Activated T-helper 9 cell treated with anti-CD3 and anti-CD28 coated beads, Interleukin-2, amount 50 U/mL, for 16 hours (primary cell): ENCODE data around the gene ZNF554.
"Not testable (repeated sequence)": the region's sequence is repeated elsewhere in the genome, so short reads cannot be mapped to it uniquely, and the experiment has no call there.

ENCODE experiments used
- DNase-seq: peaks from one replicate; pipeline ENCODE4 v3.0.0-alpha.2; 2020; ENCODE audit warnings: low read depth

Gene ZNF554

DNA sequence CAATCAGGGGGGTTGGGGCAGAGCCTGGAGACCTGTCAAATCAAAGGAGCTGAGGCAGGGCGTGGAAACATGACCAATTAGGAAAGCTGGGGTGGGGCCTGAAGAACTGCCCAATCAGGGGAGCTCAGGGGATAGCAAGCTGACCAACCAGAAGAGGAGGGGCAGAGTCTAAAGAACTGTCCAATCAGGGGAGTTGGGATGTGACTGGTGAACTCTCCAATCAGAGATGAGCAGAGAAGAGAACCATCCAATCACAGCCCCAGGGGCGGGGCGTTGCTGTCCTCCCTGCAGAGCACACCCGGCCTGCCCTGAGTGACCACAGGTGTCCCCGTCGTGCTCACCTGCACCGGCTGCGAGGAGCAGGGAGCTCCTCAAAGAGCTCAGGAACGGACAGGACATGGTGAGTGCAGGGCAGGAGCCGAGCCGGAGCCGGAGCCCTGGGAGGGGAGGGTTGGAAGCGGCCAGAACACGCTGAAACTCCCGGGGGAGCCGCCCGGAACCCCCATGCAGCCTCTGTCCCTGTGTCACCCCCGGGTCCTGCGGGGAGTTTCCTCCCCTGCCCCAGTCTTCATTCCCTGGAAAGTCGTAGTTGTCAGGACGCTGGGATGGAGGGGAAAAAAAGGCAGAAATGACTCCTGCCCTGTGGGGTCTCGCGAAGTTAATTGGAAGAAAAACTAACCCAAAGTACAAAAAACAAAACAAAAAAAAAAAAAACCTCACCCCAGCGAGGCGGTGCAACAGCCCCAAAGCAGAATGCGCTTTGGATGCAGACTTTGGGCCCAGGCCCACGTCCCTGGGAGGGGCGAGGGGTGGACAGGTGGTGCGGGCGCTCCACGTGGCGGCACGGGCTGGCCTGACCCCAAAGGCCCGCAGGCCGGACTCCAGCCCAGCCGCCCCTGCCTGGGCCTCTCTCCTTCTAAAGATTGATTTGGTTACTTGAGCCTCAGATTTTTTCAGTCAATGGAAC, 47.6 kb downstream of the ZNF554 start, which contains the start of gene ZNF556:
Gene ZNF556, plus strand, starts transcription at position 311 of the 967 bp plus-strand sequence. Its CDS starts 87 bp downstream, at position 398.
- no peak for DNase-seq

DNA sequence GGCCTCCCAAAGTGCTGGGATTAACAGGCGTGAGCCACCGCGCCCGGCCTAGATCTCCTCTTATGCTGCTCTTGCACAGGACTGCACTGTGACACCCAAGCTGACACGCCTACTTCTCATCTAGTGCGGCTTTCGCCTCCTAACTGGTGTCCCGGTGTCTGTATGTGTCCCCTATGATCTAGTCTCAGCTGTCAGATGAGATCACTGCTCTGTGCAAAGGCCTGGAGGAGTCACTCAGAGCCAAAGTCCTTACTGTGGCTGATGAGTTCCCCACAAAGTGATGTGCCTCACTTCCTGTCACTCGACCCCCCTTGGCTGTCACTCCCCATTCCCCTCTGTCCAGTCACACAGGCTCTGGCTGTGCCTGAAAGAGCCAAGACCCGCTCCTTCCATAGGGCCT, 50.0 kb downstream of the ZNF554 start:
- no peak for DNase-seq

DNA sequence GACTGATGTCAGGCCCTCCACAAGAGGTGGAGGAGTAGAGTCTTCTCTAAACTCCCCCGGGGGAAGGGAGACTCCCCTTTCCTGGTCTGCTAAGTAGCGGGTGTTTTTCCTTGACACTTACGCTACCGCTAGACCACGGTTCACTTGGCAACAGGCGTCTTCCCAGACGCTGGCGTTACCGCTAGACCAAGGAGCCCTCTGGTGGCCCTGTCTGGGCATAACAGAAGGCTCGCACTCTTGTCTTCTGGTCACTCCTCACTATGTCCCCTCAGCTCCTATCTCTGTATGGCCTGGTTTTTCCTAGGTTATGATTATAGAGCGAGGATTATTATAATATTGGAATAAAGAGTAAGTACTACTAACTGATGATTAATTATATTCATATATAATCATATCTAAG, 52.5 kb downstream of the ZNF554 start:
- not testable (repeated sequence) for DNase-seq

DNA sequence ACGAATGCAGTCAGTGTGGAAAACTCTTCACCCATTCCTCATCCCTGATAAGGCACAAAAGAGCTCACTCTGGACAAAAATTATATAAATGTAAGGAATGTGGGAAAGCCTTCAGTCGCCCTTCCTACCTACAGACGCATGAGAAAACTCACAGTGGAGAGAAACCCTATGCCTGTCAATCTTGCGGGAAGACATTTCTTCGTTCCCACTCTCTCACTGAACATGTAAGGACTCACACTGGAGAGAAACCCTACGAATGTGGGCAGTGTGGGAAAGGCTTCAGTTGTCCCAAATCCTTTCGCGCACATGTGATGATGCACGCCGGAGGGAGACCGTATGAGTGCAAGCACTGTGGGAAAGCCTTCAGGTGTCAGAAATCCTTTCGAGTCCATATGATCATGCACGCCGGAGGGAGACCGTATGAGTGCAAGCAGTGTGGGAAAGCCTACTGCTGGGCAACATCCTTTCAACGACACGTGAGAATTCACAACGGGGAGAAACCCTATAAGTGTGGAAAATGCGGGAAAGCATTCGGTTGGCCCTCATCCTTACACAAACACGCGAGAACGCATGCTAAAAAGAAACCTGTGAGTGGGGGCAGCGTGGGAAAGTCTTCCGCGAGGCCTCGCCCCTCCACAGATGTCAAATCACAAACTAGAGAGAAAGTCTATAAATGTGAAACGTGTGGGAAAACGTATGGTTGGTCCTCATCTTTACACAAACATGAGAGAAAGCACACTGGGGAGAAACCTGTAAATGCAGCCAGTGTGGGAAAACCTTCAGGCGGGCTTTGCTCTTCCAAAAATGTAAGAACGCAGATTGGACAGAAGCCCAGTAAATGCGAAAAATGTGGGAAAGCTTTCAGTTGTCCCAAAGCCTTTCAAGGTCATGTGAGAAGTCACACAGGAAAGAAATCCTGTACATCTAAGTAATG, 58.0 kb downstream of the ZNF554 start:
- no peak for DNase-seq

DNA sequence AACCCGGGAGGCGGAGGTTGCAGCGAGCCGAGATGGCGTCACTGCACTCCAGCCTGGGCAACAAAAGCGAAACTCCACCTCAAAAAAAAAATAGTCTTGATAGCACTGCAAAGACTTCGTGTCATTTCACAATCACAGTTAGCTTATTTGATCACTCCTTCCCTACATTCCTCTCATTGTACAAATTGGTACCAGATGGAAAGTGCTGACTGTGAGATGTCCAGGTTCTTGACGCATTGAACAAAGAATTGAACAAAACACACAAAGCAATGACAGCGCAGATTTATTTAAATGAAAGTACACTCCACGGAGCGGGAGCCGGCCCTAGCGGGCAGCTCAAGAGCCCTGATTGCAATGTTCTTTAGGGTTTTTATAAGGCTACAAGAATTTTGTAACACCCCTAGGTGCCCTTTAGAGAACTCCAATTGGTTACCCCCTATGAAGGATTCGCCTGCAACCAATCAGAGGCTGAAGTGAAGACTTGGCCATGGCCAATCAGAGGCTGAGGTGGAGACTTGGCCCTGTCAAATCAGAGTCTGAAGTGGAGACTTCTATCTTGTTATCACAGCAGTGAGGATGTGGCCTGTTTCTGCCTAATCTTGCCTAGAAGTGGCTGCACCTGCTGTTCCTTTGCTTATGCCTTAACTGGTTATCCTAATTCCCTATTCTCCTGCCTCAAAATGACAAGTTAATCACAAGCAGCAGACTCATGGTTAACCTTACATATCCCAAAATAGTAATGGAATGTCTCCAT, 64.2 kb downstream of the ZNF554 start:
- DNase-seq: no peak

DNA sequence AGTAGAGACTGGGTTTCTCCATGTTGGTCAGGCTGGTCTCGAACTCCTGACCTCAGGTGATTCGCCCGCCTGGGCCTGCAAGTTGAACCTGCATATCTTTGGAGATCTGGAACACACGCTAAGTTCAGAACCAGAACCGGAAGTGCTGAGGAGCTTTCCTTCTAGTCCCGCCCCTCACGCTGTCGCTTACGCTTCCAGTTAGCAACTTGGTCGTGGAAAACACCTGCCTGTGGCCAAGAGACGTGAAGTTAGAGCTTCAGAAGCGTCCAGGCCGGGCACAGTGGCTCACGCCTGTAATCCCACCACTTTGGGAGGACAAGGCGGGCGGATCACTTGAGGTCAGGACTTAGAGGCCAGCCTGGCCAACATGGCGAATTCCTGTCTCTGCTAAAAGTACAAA, 66.1 kb downstream of the ZNF554 start:
- DNase-seq: no peak
